Upper lobe of right lung (tissue), 1 donor: ENCODE results near the gene PADI4. TPM values are rescaled to one million over a fixed set of nuclear protein-coding genes. Genes with fewer than 3 reads are reported as not detected.
A peak's percentile ranks its signal among the peaks of the same experiment; 100 is the strongest.

Experiments used
- ATAC-seq: fragments of 200-7000 bp; cut with Tn5 transposase; one replicate; pipeline ENCODE4 v1.9.1; 2020; ENCODE audit warnings: mild to moderate bottlenecking, moderate library complexity
- DNase-seq: peaks from one replicate; pipeline ENCODE4 v3.0.0-alpha.2; 2020
- H3K27ac ChIP-seq: fragments of 200-600 bp; one replicate; pipeline ENCODE4 v1.8.0; 2022
- H3K27me3 ChIP-seq: fragments of 200-600 bp; one replicate; pipeline ENCODE4 v1.8.0; 2022; ENCODE audit warnings: mild to moderate bottlenecking
- H3K36me3 ChIP-seq: fragments of 200-600 bp; one replicate; pipeline ENCODE4 v1.8.0; 2022
- H3K4me1 ChIP-seq: fragments of 200-600 bp; one replicate; pipeline ENCODE4 v1.8.0; 2022
- H3K4me3 ChIP-seq: fragments of 200-600 bp; one replicate; pipeline ENCODE4 v1.8.0; 2022; ENCODE audit warnings: mild to moderate bottlenecking
- H3K9me3 ChIP-seq: fragments of 200-600 bp; one replicate; pipeline ENCODE4 v1.8.0; 2022
- intact Hi-C: fragments of 100-400 bp; cut with DNase I; formaldehyde crosslinking; loops from one replicate; pipeline ENCODE4 v1.11.0; 2022
- total RNA-seq: library from RNA; stranded (reverse); fragmentation: NEBNext Ultra II Directional; extraction: Animal tissue kit (Norgen Biotek cat#: 25700); gene quantifications from one replicate; pipeline ENCODE4 v1.2.1, GENCODE V29; 2021
- TF ChIP-seq, protein P1 (sequence below): fragments of 200-600 bp; IDR thresholded peaks from one replicate; pipeline ENCODE4 v1.8.0; 2022; ENCODE audit warnings: antibody characterized with exemption
- donor health status: DM: no; HTN: yes; CAD: no; lungs with severe emphysema.

PADI4 gene
- total RNA-seq, 1 donor from 2014 or later, result 2.3 TPM

DNA sequence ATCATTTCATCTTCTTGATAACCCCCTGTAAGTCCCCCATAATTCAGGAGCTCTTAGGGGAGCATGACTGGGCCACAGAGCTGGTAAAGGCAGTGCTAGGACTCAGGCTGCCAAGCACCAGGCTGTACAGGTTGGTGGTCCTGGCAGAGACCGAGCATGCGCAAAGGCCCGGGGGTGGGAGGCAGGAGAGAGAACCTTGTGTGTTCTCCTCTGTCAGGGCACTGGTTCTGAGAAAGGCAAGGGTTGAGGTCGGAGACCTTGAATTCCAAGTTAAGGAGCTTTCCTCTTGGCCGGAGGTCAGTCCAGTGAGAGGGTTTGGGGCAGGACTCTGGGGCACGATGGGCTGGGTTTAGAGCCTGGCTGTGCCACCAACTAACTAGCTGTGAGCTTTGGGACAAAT lies 35.9 kb upstream of the PADI4 start:
- H3K4me3 ChIP-seq, result no peak overlapping the region
- no peaks in the 10 kb centered on the region for H3K4me1 ChIP-seq
- intact Hi-C loops, result no loop called here
- H3K9me3 ChIP-seq, result no peaks in the 10 kb centered on the region
- DNase-seq, result no peak
- H3K27me3 ChIP-seq, result no peaks in the 10 kb centered on the region
- no peaks in the 10 kb centered on the region for H3K36me3 ChIP-seq
- ATAC-seq, result no peak
- H3K27ac ChIP-seq, result no peak overlapping the region
- TF ChIP-seq, protein P1, sequence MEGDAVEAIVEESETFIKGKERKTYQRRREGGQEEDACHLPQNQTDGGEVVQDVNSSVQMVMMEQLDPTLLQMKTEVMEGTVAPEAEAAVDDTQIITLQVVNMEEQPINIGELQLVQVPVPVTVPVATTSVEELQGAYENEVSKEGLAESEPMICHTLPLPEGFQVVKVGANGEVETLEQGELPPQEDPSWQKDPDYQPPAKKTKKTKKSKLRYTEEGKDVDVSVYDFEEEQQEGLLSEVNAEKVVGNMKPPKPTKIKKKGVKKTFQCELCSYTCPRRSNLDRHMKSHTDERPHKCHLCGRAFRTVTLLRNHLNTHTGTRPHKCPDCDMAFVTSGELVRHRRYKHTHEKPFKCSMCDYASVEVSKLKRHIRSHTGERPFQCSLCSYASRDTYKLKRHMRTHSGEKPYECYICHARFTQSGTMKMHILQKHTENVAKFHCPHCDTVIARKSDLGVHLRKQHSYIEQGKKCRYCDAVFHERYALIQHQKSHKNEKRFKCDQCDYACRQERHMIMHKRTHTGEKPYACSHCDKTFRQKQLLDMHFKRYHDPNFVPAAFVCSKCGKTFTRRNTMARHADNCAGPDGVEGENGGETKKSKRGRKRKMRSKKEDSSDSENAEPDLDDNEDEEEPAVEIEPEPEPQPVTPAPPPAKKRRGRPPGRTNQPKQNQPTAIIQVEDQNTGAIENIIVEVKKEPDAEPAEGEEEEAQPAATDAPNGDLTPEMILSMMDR, result no peak

DNA sequence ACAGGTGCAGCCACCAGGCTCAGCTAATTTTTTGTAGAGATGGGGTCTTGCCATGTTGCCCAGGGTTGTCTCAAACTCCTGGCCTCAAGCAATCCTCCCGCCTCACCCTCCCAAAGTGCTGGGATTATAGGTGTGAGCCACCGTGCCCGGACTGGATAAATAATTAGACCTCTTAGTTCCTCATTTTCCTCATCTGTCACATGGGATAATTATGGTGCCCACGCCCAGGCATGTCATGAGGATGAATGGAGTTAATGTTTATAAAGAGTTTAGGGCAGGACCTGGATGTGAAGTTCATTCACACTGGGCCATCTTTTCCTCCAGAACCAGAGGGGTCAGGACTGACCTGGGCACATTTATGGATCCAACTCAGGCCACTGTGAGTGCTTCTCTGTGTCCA lies 35.4 kb upstream of the PADI4 start:
- Histone ChIP-seq H3K36me3 (no peaks in the 10 kb centered on the region), H3K9me3 (no peaks in the 10 kb centered on the region), H3K27me3 (peaks cover 4% of the 10 kb centered on the region), H3K27ac (no peak overlapping the region), H3K4me3 (no peak overlapping the region), H3K4me1 (no peaks in the 10 kb centered on the region)
- intact Hi-C loops, result no loop called here
- TF ChIP-seq, protein P1, result no peak
- ATAC-seq, result no peak
- no peak for DNase-seq

DNA sequence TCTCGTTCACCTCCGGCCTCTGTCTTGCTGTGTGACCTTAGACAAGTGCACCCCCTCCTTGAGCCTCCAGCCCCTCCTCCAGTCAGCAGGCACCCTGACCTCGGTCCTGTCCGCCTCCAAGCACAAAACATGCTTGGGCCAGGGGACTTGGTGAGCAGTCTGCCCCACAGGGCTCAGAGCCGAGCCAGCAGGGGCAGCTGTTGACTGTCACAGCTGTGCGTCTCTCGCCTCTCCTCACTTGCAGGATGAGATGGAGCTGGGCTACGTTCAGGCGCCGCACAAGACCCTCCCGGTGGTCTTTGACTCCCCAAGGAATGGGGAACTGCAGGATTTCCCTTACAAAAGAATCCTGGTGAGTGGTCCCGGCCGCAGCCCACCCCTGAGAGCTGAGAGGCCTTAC lies 34.9 kb upstream of the PADI4 start:
- TF ChIP-seq, protein P1, result no peak
- DNase-seq (no peak), ATAC-seq (no peak)

DNA sequence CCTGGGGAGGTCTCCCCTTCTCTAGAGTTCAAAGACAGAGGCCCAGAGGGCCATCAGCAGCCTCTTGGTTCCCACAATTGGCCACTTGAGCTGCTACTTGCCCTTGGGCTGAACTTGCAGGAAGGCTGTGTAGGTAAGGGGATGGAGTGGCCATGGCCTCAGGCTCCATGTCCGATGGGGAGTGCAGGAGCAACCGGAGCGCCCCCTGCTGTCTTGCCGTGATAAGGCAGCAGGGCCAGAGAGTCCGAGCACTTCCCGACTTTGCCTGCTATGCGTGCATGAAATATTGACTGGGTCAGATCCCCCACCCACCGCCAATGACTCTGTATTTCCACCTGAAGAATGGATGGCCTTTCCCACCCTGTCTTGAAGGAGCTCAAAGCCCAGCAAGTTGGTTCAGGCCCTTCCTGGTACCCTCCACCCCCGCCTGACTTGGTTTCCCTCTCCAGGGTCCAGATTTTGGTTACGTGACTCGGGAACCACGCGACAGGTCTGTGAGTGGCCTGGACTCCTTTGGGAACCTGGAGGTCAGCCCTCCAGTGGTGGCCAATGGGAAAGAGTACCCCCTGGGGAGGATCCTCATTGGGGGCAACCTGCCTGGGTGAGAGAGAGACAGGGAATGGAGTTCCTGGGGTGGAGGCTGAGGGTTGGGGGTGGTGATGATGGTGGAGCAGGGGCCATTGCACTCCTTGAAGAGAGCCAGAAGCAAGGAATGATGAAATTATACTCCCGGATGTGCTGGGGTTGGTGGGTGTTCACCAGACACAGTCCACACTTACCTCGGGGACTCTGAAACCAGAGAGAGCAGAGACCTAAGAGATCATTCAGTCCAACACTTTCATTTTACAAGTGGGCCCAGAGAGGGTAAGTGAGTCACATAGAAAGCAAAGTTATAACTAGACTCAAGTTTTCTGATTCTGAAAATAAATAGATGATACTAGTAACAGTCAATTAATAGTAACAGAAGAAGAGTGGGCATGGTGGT lies 33.5 kb upstream of the PADI4 start:
- H3K27ac ChIP-seq, result no peak overlapping the region
- no peaks in the 10 kb centered on the region for H3K4me1 ChIP-seq
- DNase-seq, result peak; percentile 82
- TF ChIP-seq, protein P1, result peak; percentile 55
- H3K9me3 ChIP-seq, result no peaks in the 10 kb centered on the region
- intact Hi-C loops, result no loop called here
- H3K36me3 ChIP-seq, result no peaks in the 10 kb centered on the region
- peaks cover 11% of the 10 kb centered on the region for H3K27me3 ChIP-seq
- peak; percentile 83 for ATAC-seq
- no peak overlapping the region for H3K4me3 ChIP-seq

More for the DNA sequence above, 34.9 kb upstream of the PADI4 start:
- Histone ChIP-seq H3K27ac (no peak overlapping the region), H3K4me3 (no peak overlapping the region), H3K36me3 (no peaks in the 10 kb centered on the region), H3K9me3 (no peaks in the 10 kb centered on the region), H3K4me1 (no peaks in the 10 kb centered on the region), H3K27me3 (peaks cover 9% of the 10 kb centered on the region)
- intact Hi-C loops, result no loop called here

DNA sequence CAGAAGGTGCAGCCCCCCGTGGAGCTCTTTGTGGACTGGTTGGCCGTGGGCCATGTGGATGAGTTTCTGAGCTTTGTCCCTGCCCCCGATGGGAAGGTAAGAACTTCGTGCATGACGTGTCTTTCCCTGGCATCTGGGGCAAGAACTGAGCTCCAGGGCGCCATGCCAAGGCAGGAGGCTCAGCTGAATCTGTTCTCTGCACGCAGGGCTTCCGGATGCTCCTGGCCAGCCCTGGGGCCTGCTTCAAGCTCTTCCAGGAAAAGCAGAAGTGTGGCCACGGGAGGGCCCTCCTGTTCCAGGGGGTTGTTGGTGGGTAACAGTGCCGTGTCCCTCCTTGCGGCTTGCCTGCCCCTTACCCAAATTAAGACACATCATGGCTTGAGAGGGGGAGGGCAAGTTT lies 31.4 kb upstream of the PADI4 start:
- Histone ChIP-seq H3K27ac (no peak overlapping the region), H3K36me3 (no peaks in the 10 kb centered on the region), H3K4me3 (no peak overlapping the region), H3K27me3 (peaks cover 11% of the 10 kb centered on the region), H3K9me3 (no peaks in the 10 kb centered on the region), H3K4me1 (peaks cover under 1% of the 10 kb centered on the region)
- TF ChIP-seq, protein P1, result no peak
- ATAC-seq (peak; percentile 51), DNase-seq (peak; percentile 64)
- intact Hi-C loops, result no loop called here
